Testis (tissue), 2 donors: ENCODE data around the gene EPHB1.

Experiments used
- POLR2A ChIP-seq: fragments of 450-650 bp; IDR thresholded peaks from one replicate; pipeline ENCODE4 v1.6.1; 2017; ENCODE audit warnings: antibody characterized with exemption, mild to moderate bottlenecking, moderate library complexity
- TF ChIP-seq, protein P1 (sequence below), 3 experiments: fragments of 450-650 bp in 2 of 3; fragments of 200-600 bp in 1 of 3; sonication (generic) in 1 of 3; IDR thresholded peaks; one replicate each; pipeline ENCODE4 v1.5.1; 2016 to 2019; ENCODE audit warnings: antibody characterized with exemption in 3 of 3, mild to moderate bottlenecking in 2 of 3, moderate library complexity in 1 of 3

DNA sequence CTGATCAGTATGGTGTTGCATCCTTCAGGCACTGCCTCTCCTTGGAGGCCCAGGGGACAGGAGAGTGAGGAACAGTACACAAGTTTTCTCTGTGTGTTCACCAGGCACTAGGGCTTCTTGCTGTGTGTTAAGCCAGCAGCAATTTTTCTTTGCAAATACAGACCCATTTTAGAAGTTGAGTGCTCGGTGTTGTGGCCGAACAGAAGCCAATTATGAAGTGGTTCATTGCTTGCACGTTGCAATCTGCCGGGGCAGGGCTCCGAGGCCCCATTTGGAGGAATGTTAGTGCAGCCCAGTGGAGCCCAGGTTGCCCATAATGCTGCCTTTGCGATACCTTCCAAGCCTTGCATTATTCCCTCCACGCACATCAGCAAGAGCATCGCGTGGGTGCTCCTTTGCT lies 51.0 kb downstream of the EPHB1 start:
- TF ChIP-seq, protein P1, sequence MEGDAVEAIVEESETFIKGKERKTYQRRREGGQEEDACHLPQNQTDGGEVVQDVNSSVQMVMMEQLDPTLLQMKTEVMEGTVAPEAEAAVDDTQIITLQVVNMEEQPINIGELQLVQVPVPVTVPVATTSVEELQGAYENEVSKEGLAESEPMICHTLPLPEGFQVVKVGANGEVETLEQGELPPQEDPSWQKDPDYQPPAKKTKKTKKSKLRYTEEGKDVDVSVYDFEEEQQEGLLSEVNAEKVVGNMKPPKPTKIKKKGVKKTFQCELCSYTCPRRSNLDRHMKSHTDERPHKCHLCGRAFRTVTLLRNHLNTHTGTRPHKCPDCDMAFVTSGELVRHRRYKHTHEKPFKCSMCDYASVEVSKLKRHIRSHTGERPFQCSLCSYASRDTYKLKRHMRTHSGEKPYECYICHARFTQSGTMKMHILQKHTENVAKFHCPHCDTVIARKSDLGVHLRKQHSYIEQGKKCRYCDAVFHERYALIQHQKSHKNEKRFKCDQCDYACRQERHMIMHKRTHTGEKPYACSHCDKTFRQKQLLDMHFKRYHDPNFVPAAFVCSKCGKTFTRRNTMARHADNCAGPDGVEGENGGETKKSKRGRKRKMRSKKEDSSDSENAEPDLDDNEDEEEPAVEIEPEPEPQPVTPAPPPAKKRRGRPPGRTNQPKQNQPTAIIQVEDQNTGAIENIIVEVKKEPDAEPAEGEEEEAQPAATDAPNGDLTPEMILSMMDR (IDR thresholded peaks at IDR 0.05), result no peak
- no peak for TF ChIP-seq POLR2A
